ENCODE data around the gene HKDC1.
"Not testable (repeated sequence)": the region's sequence is repeated elsewhere in the genome, so short reads cannot be mapped to it uniquely, and the experiment has no call there.

HKDC1 gene

DNA sequence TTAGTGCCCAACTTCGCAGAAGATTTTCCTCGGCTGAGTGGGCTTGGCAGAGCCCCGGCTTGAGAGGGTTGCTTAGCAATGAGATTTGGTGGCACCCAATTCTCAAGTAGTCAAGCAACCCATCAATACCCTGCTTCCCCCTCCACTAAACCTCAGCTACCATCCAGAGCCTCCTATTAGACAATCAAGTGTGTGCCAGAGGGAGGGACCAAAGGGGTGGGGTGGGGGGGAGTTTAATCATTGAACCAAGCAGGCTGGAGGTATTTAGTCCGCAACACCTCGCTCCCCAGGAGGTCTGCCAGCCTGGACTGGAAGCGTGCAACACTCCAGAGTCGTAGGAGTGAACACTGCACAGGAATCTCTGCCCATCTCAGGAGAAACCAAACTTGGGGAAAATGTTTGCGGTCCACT, at the start of gene HKDC1:
TSS of gene HKDC1 (plus strand) at position 292 of the 411 bp plus-strand sequence. CDS start at position 396, 104 bp downstream.
- in situ Hi-C loops (cut with MboI; ENCODE audit: low sequenced_read_pairs): no loop called here

- in situ Hi-C loops (cut with MboI; ENCODE audit: low sequenced_read_pairs): no loop called here
Measured at GRCh38 chr10:69172241-69172982, 47.7 kb upstream of the HKDC1 start.

DNA sequence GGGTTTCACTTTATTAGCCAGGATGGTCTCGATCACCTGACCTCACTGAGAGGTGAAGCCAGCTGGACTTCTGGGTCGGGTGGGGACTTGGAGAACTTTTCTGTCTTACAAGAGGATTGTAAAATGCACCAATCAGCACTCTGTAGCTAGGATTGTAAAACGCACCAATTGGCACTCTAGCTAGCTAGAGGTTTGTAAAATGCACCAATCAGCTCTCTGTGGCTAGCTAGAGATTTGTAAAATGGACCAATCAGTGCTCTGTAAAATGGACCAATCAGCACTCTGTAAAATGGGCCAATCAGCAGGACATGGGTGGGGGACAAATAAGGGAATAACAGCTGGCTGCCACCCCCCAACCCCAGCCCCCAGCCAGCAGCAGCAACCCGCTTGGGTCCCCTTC, 44.8 kb upstream of the HKDC1 start:
- in situ Hi-C loops (cut with MboI; ENCODE audit: low sequenced_read_pairs): not testable (repeated sequence)

DNA sequence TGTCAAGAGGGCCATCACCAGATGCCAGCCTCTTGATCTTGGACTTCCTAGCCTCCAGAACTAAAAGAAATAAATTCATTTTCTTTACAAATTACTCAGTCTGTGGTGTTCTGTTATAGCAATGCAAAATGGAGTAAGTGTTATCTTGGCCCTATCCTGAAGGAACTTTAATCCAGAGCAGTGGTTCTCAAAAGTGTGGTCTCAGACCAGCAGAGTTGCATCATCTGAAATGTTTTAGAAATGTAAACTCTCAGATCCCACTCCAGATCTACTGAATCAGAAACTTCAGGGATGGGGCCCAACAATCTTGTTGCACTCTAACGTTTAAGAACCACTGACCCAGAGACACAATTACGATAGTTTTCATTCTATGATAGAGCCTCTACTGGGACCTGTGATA, 43.3 kb upstream of the HKDC1 start:
- in situ Hi-C loops (cut with MboI; ENCODE audit: low sequenced_read_pairs): no loop called here

- in situ Hi-C loops (cut with MboI; ENCODE audit: low sequenced_read_pairs): no loop called here
Measured at GRCh38 chr10:69179089-69179742, 40.9 kb upstream of the HKDC1 start.

- in situ Hi-C loops (cut with MboI; ENCODE audit: low sequenced_read_pairs): no loop called here
Measured at GRCh38 chr10:69179743-69180524, 40.2 kb upstream of the HKDC1 start, which contains the start of gene SUPV3L1. Gene SUPV3L1, plus strand, starts transcription at chr10:69180234. Its CDS starts 58 bp downstream, at chr10:69180292.

GRCh38 chr10:69180525-69181204, 39.5 kb upstream of the HKDC1 start:
- in situ Hi-C loops (cut with MboI; ENCODE audit: low sequenced_read_pairs): no loop called here

DNA sequence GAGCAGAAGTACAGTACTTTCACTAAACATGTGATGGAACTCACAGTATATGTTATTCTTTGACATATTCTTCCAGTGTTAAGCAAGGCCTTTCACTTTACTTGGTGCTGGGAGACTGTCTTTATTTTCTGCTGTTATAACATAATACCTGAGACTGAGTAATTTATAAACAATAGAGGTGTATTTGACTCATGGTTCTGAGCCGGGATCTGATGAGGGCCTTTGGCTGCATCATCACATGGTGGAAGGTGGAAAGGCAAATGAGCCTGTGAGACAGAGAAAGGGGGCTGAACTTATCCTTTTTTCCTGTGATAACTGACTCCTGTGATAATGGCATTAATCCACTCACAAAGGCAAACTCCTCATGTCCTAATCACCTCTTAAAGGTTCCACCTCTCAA, 38.7 kb upstream of the HKDC1 start:
- in situ Hi-C loops (cut with MboI; ENCODE audit: low sequenced_read_pairs): no loop called here

DNA sequence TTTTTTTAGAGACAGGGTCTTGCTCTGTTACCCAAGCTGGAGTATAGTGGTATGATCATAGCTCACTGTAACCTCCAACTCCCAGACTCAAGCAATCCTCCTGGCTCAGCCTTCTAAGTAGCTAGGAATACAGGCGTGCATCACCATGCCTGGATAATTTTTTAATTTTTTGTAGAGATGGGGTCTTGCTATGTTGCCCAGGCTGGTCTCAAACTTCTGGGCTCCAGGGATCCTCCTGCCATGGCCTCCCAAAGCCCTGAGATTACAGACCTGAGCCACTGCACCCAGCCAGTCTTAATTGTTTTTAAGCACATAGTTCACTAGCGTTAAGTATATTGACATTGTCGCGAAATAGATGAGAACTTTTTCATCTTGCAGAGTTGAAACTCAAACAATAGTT, 38.1 kb upstream of the HKDC1 start:
- in situ Hi-C loops (cut with MboI; ENCODE audit: low sequenced_read_pairs): no loop called here

DNA sequence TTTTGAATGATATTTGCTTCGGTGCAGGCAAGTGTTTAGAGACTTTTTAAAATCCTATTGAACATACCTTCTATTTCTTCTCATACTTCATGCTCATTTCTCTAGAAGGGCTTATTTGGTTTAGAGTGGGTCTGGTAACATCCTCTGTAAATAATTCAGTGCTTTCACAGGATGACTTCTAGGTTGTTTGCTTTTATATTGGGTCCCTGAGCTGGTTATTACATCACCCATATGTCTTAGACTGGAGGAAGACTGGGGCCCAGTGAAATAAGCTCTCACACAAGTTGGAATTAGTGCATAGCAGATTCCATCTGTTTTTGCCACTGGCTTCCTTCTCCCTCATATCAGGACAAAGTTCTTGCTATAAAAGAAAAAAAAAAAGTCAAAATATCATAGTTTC, 33.6 kb upstream of the HKDC1 start:
- in situ Hi-C loops (cut with MboI; ENCODE audit: low sequenced_read_pairs): no loop called here

DNA sequence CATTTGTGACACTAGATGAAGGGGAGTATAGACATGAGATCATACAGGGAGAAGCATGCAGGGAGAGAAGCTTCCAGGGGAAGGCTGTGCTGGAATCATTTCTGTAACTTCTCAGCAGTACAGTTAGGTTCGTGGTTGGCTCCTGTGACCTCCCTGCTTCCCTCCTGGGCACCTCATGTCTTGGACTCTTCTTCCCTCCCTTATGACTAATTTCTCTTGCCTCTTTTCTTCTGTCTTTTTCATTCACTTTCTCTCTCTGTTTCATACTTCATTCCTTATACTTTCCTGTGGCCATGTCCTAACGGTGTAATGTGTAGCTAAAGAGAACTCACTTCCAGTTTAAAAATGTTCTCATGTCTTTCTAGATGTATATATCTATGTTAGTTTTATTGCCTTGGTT, 19.1 kb upstream of the HKDC1 start:
- in situ Hi-C loops (cut with MboI; ENCODE audit: low sequenced_read_pairs): no loop called here

DNA sequence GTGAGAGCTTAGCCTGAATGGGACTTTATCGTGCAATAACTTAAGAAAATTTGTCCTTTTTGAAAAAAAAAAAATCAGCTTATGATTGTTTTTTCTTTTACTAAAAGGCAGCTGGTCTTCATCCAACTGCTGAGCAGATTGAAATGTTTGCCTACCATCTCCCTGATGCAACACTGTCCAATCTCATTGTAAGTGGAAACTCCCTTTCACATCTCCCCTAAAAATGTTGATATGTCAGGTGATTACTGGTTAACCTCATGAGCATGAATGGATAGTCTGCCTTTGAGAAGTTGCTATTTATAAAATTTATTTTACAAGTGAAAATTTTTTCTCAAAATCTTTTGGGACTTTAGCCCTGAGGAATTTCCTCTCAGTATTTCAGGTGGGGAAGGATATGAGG, 17.8 kb upstream of the HKDC1 start:
- in situ Hi-C loops (cut with MboI; ENCODE audit: low sequenced_read_pairs): no loop called here

DNA sequence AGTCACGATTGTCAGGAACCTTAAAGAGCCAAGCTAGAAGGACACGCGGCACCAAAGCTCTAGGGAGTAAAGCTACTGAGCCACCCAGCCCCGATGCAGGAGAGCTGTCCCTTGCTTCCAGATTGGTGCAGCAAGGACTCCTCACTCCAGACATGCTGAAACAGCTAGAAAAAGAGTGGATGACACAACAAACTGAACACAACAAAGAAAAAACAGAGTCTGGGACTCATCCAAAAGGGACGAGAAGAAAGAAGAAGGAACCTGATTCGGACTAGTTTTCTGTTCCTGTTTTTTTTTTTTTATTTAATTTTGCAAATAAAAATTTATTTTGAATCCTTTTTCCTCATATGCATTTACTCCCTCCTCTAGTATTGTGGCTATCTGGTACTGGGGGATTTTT, 11.4 kb upstream of the HKDC1 start:
- in situ Hi-C loops (cut with MboI; ENCODE audit: low sequenced_read_pairs): no loop called here

GRCh38 chr10:69209787-69210484, 10.2 kb upstream of the HKDC1 start:
- in situ Hi-C loops (cut with MboI; ENCODE audit: low sequenced_read_pairs): no loop called here

- in situ Hi-C loops (cut with MboI; ENCODE audit: low sequenced_read_pairs): no loop called here
Measured at GRCh38 chr10:69211104-69211503, 9.0 kb upstream of the HKDC1 start.

- in situ Hi-C loops (cut with MboI; ENCODE audit: low sequenced_read_pairs): no loop called here
Measured at GRCh38 chr10:69211524-69211923, 8.6 kb upstream of the HKDC1 start.

GRCh38 chr10:69213591-69214311, 6.4 kb upstream of the HKDC1 start:
- in situ Hi-C loops (cut with MboI; ENCODE audit: low sequenced_read_pairs): no loop called here

DNA sequence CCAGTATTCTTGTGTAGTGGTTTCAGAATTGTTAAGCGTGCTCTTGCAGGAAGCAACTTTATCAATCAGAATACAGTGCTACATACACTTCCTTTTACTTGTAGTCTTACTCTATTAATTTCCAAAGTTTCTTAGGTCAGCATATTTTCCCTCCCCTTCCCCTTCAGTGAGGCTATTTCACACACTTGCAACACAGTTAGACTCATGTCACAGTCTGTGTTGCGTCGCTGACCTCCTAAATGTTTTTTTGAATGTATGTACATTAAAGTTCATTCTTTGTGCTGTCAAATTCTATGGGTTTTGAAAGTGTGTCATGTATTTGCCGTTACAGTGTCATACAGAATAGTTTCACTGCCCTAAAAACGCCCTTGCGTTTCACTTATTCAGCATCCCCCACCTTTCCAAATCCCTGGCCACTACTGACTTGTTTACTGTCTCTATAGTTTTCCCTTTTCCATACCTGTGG, 5.4 kb upstream of the HKDC1 start:
- in situ Hi-C loops (cut with MboI; ENCODE audit: low sequenced_read_pairs): no loop called here

- in situ Hi-C loops (cut with MboI; ENCODE audit: low sequenced_read_pairs): no loop called here
Measured at GRCh38 chr10:69215405-69216171, 4.5 kb upstream of the HKDC1 start.
